T-cell (primary cell): Measurements from ENCODE around the gene MLKL. TPM values are rescaled to one million over a fixed set of nuclear protein-coding genes. Genes with fewer than 3 reads are reported as not detected.
"Not testable (repeated sequence)": the region's sequence is repeated elsewhere in the genome, so short reads cannot be mapped to it uniquely, and the experiment has no call there.

Experiments
- ATAC-seq, 4 experiments: fragments of 200-7000 bp in 3 of 4; fragments of 150-1000 bp in 1 of 4; cut with Tn5 transposase; replicated peaks in 1 of 4; 1 replicate in 3 of 4; 2 replicates in 1 of 4; pipeline ENCODE4 v1.10.0; 2021; ENCODE audit warnings: moderate library complexity in 3 of 4, mild to moderate bottlenecking in 2 of 4, moderate number of reproducible peaks in 1 of 4
- CTCF ChIA-PET, 2 donors: fragments of 300-600 bp; sonication (Branson Sonifier 250); formaldehyde crosslinking; loops; one replicate each; lab custom pipeline; 2022; ENCODE audit warnings: antibody characterized with exemption in 2 of 2; lab: Charles Lee
- POLR2A ChIA-PET, 2 donors: fragments of 300-600 bp; sonication (Branson Sonifier 250); formaldehyde crosslinking; loops; one replicate each; lab custom pipeline; 2022; ENCODE audit warnings: antibody characterized with exemption in 2 of 2; lab: Charles Lee
- DNase-seq, 35 experiments: peaks; one replicate each; pipeline versions ENCODE4 v3.0.0 to v3.0.0-alpha.2; 2013 to 2023
- H3K27ac ChIP-seq: one replicate; pipeline ENCODE4 v1.5.1; 2013; ENCODE audit warnings: low read length
- H3K27me3 ChIP-seq, 2 experiments: replicated peaks in 1 of 2; 1 replicate in 1 of 2; 2 replicates in 1 of 2; pipeline versions ENCODE4 v1.6.1 to v1.7.0; 2013; ENCODE audit warnings: low read length in 1 of 2, mixed read lengths in 1 of 2; ENCODE audit not compliant: control insufficient read depth in 2 of 2, insufficient read depth in 2 of 2; ENCODE audit errors: extremely low read depth in 1 of 2
- H3K36me3 ChIP-seq, 2 donors: 1 replicate in 1 of 2; 2 replicates in 1 of 2; pipeline versions ENCODE4 v1.6.1 to v1.7.0; 2013; ENCODE audit warnings: low read length in 1 of 2; ENCODE audit not compliant: control insufficient read depth in 2 of 2, insufficient read depth in 1 of 2; ENCODE audit errors: extremely low read depth in 1 of 2
- H3K4me1 ChIP-seq, 2 experiments: 1 replicate in 1 of 2; 2 replicates in 1 of 2; pipeline versions ENCODE4 v1.6.1 to v1.7.0; 2013; ENCODE audit warnings: low read length in 2 of 2, mixed read lengths in 1 of 2; ENCODE audit not compliant: insufficient read depth in 2 of 2, control insufficient read depth in 1 of 2; ENCODE audit errors: extremely low read depth in 1 of 2
- H3K4me3 ChIP-seq, 2 donors: 1 replicate in 1 of 2; 2 replicates in 1 of 2; pipeline versions ENCODE4 v1.5.1 to v1.7.0; 2013; ENCODE audit warnings: mild to moderate bottlenecking in 2 of 2, low read length in 1 of 2, moderate library complexity in 1 of 2; ENCODE audit not compliant: control insufficient read depth in 1 of 2; ENCODE audit errors: extremely low read depth in 1 of 2
- H3K9me3 ChIP-seq: 2 replicates; pipeline ENCODE4 v1.7.0; 2013
- H3K27ac Mint-ChIP-seq, 2 donors: one replicate each; pipeline ENCODE4 v1.8.0; 2020 to 2021; ENCODE audit warnings: mild to moderate bottlenecking in 2 of 2, mixed read lengths in 2 of 2
- H3K27me3 Mint-ChIP-seq, 2 donors: one replicate each; pipeline ENCODE4 v1.8.0; 2021 to 2022; ENCODE audit warnings: mixed read lengths in 2 of 2
- H3K36me3 Mint-ChIP-seq: one replicate; pipeline ENCODE4 v1.8.0; 2021; ENCODE audit warnings: mixed read lengths
- H3K4me1 Mint-ChIP-seq, 3 donors: one replicate each; pipeline ENCODE4 v1.8.0; 2020 to 2022; ENCODE audit warnings: mixed read lengths in 3 of 3, mild to moderate bottlenecking in 1 of 3
- H3K4me3 Mint-ChIP-seq, 3 donors: one replicate each; pipeline ENCODE4 v1.8.0; 2020 to 2022; ENCODE audit warnings: mild to moderate bottlenecking in 3 of 3, mixed read lengths in 3 of 3, moderate library complexity in 3 of 3
- H3K9me3 Mint-ChIP-seq, 3 donors: one replicate each; pipeline ENCODE4 v1.8.0; 2020 to 2022; ENCODE audit warnings: mixed read lengths in 3 of 3
- WGBS: methylation state at CpG from one replicate; pipeline ENCODE4 v1.1.5; 2013; ENCODE audit warnings: missing lambda C conversion rate; ENCODE audit not compliant: insufficient coverage; 5-methylcytosine and 5-hydroxymethylcytosine counted together
- total RNA-seq, 35 experiments: library from RNA in 6 of 35; stranded (reverse) in 6 of 35; fragments of 120-200 nt in 1 of 35; gene quantifications; one replicate each; pipeline versions ENCODE4 v1.2.1 to v1.2.4 and lab custom pipeline; 2013 to 2026

The MLKL gene
- total RNA-seq, 5 donors from 2014 or later (not counting 1 experiment from before 2014, with no cell fraction given): 27.4 to 40.7 (median 33.4) TPM

DNA sequence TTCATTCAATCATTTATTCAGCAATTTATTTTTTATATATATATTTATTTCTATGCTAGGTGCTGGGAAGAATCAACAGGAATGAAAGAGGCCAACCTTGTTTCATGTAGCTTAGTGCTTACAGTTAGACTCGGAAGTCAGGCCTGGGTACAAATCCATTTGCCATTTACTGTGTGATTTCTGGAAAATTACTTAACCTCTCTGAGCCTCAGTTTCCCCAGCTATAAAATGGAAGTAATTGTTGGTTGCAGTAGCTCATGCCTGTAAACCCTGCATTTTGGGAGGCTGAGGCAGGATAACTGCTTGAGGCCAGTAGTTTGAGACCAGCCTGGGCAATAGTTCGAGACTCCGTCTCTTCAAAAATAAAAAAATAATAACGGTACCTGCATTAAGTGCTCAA lies 27.2 kb upstream of the MLKL start:
- ATAC-seq (no peak), DNase-seq (no peak)
- H3K36me3 ChIP-seq: no peaks in the 10 kb centered on the region
- peaks cover 0 to 11% of the 10 kb centered on the region in 2 experiments for H3K4me1 ChIP-seq
- Mint-ChIP-seq H3K36me3 (no peaks in the 10 kb centered on the region), H3K4me1 (peaks cover 12 to 13% (median 12%) of the 10 kb centered on the region in 3 donors), H3K27me3 (peaks cover 9 to 10% of the 10 kb centered on the region in 2 donors), H3K4me3 (no peak overlapping the region), H3K9me3 (peaks cover 0 to 8% (median 7%) of the 10 kb centered on the region in 3 donors), H3K27ac (no peak overlapping the region)
- no peak overlapping the region for H3K4me3 ChIP-seq
- CTCF ChIA-PET: no interaction called here
- no peaks in the 10 kb centered on the region for H3K9me3 ChIP-seq
- WGBS: 95% methylated on average over 4 of the region's 4 CpGs
- no peak overlapping the region for H3K27ac ChIP-seq
- peaks cover 0 to 15% of the 10 kb centered on the region in 2 experiments for H3K27me3 ChIP-seq
- POLR2A ChIA-PET: no interaction called here

- Mint-ChIP-seq H3K27me3 (peaks cover 9 to 12% of the 10 kb centered on the region in 2 donors), H3K36me3 (no peaks in the 10 kb centered on the region), H3K27ac (no peak overlapping the region), H3K4me3 (no peak overlapping the region), H3K4me1 (peaks cover 12 to 13% (median 12%) of the 10 kb centered on the region in 3 donors), H3K9me3 (peaks cover 0 to 8% (median 7%) of the 10 kb centered on the region in 3 donors)
- Histone ChIP-seq H3K36me3 (no peaks in the 10 kb centered on the region), H3K27ac (no peak overlapping the region), H3K4me1 (peaks cover 0 to 11% of the 10 kb centered on the region in 2 experiments), H3K27me3 (peaks cover 0 to 19% of the 10 kb centered on the region in 2 experiments), H3K9me3 (no peaks in the 10 kb centered on the region), H3K4me3 (no peak overlapping the region)
- ATAC-seq: no peak
- POLR2A ChIA-PET: no interaction called here
- DNase-seq: peak in 2 of 35 experiments; percentile 3 to 19
- WGBS: 100% methylated on average over 1 of the region's 2 CpGs
- CTCF ChIA-PET: interaction anchor here in 1 of 2 donors (0.5 kb wide), 1 partner anchor 643 kb away, joined by 3 read pairs; no protein-coding TSS in a partner anchor
Observed at GRCh38 chr16:74726716-74727115, 26.1 kb upstream of the MLKL start.

DNA sequence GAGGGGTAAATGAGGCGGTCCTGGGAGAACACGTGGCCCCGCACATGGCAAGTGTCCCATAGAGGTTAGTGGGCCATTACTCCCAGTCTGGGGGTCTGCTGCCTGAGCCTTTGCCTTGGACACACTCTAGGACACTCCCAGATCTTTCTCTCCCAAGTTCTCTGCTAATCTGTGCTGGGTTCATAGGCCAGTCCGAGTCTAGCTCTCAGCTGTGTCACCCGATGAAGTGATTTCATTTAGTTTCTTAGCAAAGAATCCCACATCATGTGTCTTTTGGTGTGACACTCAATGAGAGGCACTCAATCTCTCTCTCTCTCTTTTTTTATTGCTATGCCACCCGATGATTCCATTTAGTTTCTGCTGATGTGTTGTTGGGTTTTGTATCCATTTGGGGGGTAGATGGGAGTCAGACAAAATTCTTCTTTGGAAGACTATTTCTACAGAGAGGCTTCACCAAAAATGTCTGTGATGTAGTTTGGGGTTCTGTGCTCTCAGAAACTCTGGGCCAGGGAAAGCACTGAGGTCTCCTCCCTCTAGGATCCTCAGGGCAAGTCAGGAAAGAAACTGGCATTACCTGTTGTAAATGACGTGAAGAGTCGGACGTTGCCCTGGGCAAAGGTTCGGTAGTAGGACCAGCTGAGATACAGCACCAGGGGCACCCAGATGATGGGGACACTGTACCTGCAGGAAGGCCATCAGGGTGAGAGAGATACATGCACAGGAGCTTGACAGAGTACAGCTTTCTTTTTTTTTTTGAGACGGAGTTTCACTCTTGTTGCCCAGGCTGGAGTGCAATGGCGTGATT lies 25.2 kb upstream of the MLKL start:
- H3K9me3 Mint-ChIP-seq: peaks cover 0 to 8% (median 7%) of the 10 kb centered on the region in 3 donors
- POLR2A ChIA-PET: no interaction called here
- Histone ChIP-seq H3K4me3 (no peak overlapping the region), H3K36me3 (no peaks in the 10 kb centered on the region), H3K27me3 (peaks cover 0 to 21% of the 10 kb centered on the region in 2 experiments), H3K9me3 (no peaks in the 10 kb centered on the region), H3K27ac (no peak overlapping the region), H3K4me1 (peaks cover 0 to 11% of the 10 kb centered on the region in 2 experiments)
- ATAC-seq (no peak), DNase-seq (no peak)
- H3K4me1 Mint-ChIP-seq: peaks cover 10 to 13% (median 11%) of the 10 kb centered on the region in 3 donors
- CTCF ChIA-PET: no interaction called here
- peaks cover 12 to 13% of the 10 kb centered on the region in 2 donors for H3K27me3 Mint-ChIP-seq
- no peak overlapping the region for H3K4me3 Mint-ChIP-seq
- no peaks in the 10 kb centered on the region for H3K36me3 Mint-ChIP-seq
- WGBS: 97% methylated on average over 5 of the region's 12 CpGs
- no peak overlapping the region for H3K27ac Mint-ChIP-seq

DNA sequence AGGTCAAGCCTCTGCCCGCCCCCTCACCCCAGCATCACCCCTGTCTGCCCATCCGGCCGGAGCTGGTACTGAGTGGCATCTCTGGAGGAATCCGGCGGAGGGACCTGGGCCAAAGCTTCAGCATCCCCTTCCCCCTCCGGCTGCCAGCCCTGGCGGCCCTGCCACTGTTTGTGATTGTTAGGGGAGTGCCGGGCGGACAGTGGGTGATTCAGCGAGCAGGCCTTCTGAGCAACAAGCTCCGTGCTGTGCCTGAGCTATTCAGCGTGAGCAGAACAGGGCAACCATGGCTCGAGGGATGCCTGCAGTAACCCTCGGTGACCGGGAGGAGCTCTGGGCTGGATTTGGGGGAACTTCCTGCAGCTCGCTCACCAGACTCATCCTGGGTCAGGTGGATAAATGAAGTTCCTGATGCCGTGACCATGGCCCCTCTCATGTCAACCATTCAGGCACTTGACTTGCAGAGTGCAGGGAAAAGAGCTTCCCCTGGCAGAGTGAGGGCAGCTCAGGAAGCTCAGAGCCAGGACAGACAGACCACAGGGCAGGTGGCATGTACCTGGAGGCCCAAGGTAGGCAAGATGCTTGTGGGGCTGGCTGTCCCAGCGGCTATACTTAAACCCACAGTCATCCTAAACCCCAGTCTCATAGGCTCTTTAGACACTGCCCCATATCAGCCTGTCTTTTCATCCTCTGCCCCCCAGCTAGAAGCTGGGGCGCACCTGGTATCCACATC lies 24.3 kb upstream of the MLKL start:
- H3K27ac Mint-ChIP-seq: no peak overlapping the region

GRCh38 chr16:74723256-74723655 lies 22.6 kb upstream of the MLKL start:
- WGBS: 80% methylated on average over 5 of the region's 7 CpGs
- H3K9me3 Mint-ChIP-seq: peaks cover 0 to 8% (median 7%) of the 10 kb centered on the region in 3 donors
- no peaks in the 10 kb centered on the region for H3K36me3 Mint-ChIP-seq
- H3K4me3 ChIP-seq: no peak overlapping the region
- no peak overlapping the region for H3K27ac ChIP-seq
- CTCF ChIA-PET: no interaction called here
- H3K9me3 ChIP-seq: no peaks in the 10 kb centered on the region
- no peak overlapping the region for H3K4me3 Mint-ChIP-seq
- peaks cover 12 to 13% of the 10 kb centered on the region in 2 donors for H3K27me3 Mint-ChIP-seq
- no peaks in the 10 kb centered on the region for H3K4me1 Mint-ChIP-seq
- DNase-seq: no peak
- ATAC-seq: no peak
- no peaks in the 10 kb centered on the region for H3K4me1 ChIP-seq
- POLR2A ChIA-PET: interaction anchor here (0.5 kb wide), 2 partner anchors 67 to 409 kb away, joined by 3 to 4 read pairs; no protein-coding TSS in a partner anchor
- H3K27ac Mint-ChIP-seq: no peak overlapping the region
- peaks cover 0 to 21% of the 10 kb centered on the region in 2 experiments for H3K27me3 ChIP-seq
- H3K36me3 ChIP-seq: no peaks in the 10 kb centered on the region

More for the DNA sequence above, 24.3 kb upstream of the MLKL start:
- H3K9me3 Mint-ChIP-seq: peaks cover 0 to 8% (median 7%) of the 10 kb centered on the region in 3 donors
- ChIA-PET POLR2A (no interaction called here), CTCF (interaction anchor here in 1 of 2 donors (0.6 kb wide), 1 partner anchor 137 kb away, joined by 3 read pairs; no protein-coding TSS in a partner anchor)
- Histone ChIP-seq H3K4me3 (no peak overlapping the region), H3K4me1 (peaks cover 0 to 6% of the 10 kb centered on the region in 2 experiments), H3K9me3 (no peaks in the 10 kb centered on the region), H3K27me3 (peaks cover 0 to 21% of the 10 kb centered on the region in 2 experiments), H3K36me3 (no peaks in the 10 kb centered on the region), H3K27ac (no peak overlapping the region)
- DNase-seq (no peak), ATAC-seq (no peak)
- H3K4me1 Mint-ChIP-seq: peaks cover 3 to 5% (median 3%) of the 10 kb centered on the region in 3 donors
- H3K4me3 Mint-ChIP-seq: no peak overlapping the region
- H3K36me3 Mint-ChIP-seq: no peaks in the 10 kb centered on the region
- WGBS: 83% methylated on average over 8 of the region's 19 CpGs
- peaks cover 12 to 13% of the 10 kb centered on the region in 2 donors for H3K27me3 Mint-ChIP-seq

GRCh38 chr16:74722156-74722555 lies 21.5 kb upstream of the MLKL start:
- H3K27ac ChIP-seq, H3K4me1 Mint-ChIP-seq, H3K27ac Mint-ChIP-seq, H3K9me3 Mint-ChIP-seq, H3K4me1 ChIP-seq, H3K36me3 Mint-ChIP-seq, DNase-seq, H3K4me3 ChIP-seq, H3K4me3 Mint-ChIP-seq, H3K9me3 ChIP-seq, POLR2A ChIA-PET, ATAC-seq, H3K36me3 ChIP-seq: not testable (repeated sequence)
- peaks cover 12 to 13% of the 10 kb centered on the region in 2 donors for H3K27me3 Mint-ChIP-seq
- CTCF ChIA-PET: interaction anchor here in 1 of 2 donors (0.6 kb wide), 1 partner anchor 39 kb away, joined by 3 read pairs; no protein-coding TSS in a partner anchor
- peaks cover 0 to 21% of the 10 kb centered on the region in 2 experiments for H3K27me3 ChIP-seq
- WGBS: 70% methylated on average over 2 of the region's 2 CpGs
